CD4-positive, alpha-beta T cell treated with Interleukin-6 for 4 hours (primary cell): ENCODE data around the gene METTL21A.
"Not testable (repeated sequence)": the region's sequence is repeated elsewhere in the genome, so short reads cannot be mapped to it uniquely, and the experiment has no call there.

Source experiments
- DNase-seq: peaks from one replicate; pipeline ENCODE4 v3.0.0-alpha.2; 2020; ENCODE audit warnings: mixed read lengths

Gene METTL21A

DNA sequence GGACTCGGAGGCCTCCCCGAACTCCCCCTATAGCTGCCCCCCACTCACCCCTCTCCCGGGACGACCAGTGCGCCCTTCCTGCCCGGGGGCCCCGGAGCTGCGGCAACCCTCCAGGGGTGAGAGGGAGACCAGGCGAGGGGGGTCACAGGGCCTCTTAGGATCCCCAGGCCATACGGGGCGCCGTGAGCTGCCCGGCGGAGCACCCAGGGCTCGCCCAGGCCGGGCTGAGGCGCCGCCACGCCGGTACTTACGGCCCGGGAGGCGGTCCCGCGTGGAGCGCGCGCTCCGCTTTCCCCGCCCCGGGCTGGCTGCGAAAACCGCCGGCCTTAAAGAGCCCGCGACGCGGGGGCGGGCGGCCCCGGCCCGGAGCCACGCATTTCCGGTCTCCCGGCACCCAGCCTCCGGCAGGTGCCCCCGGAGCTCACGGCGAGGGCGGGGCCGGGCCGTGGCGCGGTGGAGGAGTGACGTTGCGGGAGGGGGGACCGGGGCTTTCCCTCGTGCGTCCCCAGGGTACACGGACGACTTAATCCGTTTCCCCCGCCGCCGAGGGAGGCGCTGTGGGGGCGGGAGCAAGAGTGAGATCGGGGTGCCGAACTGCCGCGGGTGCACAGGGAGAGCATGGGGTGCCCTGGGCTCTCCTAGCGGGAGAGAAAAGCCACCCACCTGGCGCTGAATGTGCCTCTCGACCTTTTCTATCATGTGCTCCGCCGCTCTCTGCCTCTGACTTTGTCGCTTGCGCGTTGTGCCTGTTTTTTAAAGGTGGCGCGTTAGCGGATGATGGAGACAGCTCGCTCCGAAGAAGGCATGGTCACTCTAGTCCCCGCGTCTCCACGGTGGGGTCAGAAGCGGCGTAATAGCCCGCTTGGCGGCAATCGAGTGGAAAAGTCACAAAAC lies at the start of gene METTL21A:
TSS of gene METTL21A (minus strand) at position 381 of the 894 bp plus-strand sequence. CDS start 1,019 bp downstream, outside the sequence.
- peak; percentile 96 for DNase-seq

- no peak for DNase-seq
Observed at GRCh38 chr2:207674826-207675225, 49.6 kb upstream of the METTL21A start.

- DNase-seq, result no peak
Observed at GRCh38 chr2:207674266-207674774, 49.1 kb upstream of the METTL21A start.

DNA sequence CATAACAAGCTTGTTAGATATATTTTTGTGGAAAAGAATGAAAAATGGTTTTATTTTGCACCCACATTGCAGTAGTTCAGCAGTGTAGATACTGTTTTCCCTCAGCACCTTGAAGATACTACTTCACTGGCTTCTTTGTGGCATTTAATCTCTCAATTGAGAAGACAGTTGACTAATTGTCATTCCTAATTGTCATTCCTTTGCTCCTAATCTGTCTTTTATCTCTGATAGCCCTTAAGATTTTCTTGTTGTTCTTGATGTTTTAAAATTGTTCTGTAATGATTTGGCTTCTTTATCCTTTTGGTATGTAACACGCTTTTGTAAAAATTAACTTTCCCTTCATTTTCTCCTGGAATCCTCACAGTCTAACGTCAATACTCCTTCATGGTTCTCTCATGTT lies 48.2 kb upstream of the METTL21A start:
- DNase-seq, result no peak

DNA sequence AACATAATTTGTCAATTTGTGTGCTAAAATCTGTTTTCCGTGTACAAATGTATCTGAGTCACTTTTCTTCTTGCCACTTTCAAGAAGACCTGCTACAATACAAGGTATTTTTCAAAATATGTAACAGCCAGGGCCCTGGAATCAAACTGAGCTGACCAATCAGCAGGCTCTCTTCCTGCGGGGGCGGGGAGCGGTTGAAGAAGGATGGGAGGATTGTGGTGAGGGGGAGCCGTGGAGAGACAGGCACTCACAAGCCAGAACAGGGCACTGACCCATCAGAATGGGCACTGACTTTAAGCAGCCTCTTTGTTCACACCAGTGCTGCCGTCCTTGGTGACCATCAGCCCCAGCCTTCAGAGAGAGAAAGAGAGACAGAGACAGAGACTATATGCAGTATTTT lies 45.7 kb upstream of the METTL21A start:
- no peak for DNase-seq

DNA sequence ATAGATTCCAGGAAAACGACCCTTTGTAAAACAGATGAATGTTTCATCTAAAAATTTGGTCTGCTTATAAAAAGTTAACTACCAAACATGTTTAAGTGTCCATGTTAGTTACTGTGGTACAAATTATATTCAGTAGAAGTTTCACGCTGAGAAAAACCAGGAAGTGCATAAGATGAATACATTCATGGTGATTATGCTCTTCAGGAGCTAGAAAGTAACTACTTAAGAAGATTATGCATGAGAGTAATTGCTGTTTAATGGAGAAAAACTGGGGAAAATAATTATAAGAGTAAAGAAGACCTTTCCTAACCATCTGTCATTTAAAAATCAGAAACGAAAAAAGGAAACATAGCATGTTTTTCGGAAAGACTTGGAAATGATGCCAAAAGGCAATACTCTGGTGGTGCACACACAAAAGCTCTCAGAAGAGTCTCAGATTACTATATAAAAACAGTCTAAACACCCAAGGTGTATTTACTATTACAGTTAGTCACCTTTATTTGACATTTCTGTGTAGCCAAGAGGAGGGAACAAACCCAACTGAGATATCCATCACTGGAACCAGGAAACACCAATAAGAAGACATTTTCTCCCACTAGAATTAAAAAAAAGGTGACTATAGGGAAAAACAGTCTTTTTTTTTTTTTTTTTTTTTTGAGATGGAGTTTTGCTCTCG lies 38.8 kb upstream of the METTL21A start:
- no peak for DNase-seq

GRCh38 chr2:207662203-207662602 lies 37.0 kb upstream of the METTL21A start:
- no peak for DNase-seq

GRCh38 chr2:207660994-207661393 lies 35.8 kb upstream of the METTL21A start:
- DNase-seq, result no peak

DNA sequence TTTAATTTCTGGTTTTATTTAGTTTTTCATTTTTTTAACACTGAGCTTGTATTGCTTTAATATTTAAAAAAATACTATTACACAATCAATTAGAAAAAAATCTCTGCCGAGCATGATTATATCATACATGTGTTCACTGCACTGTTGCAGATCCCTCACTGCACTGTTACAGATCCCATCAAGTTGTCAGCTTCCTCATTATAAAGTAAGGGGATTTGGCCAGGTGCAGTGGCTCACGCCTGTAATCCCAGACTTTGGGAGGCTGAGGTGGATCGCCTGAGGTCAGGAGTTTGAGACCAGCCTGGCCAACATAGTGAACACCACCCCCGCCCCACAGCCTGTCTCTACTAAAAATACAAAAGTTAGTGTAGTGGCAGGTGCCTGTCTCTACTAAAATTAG lies 33.0 kb upstream of the METTL21A start:
- DNase-seq, result no peak

- DNase-seq, result no peak
Observed at GRCh38 chr2:207655000-207655399, 29.8 kb upstream of the METTL21A start.

DNA sequence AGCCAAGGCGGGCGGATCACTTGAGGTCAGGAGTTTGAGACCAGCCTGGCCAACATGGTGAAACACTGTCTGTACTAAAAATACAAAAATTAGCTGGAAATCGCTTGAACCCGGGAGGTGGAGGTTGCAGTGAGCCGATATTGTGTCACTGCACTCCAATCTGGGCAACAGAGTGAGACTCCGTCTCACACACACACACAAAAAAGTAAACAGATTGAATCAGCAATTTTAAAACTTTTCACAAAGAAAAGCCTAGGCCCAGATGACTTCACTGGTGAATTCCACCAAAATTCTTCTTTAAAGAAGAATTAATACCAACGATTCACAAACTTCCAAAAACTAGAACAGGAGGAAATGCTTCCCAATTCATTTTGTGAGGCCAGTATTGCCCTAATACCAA lies 21.4 kb upstream of the METTL21A start:
- not testable (repeated sequence) for DNase-seq

- no peak for DNase-seq
Observed at GRCh38 chr2:207643892-207644291, 18.7 kb upstream of the METTL21A start.

- DNase-seq, result no peak
Observed at GRCh38 chr2:207640661-207641060, 15.5 kb upstream of the METTL21A start.

- no peak for DNase-seq
Observed at GRCh38 chr2:207640160-207640559, 15.0 kb upstream of the METTL21A start.

DNA sequence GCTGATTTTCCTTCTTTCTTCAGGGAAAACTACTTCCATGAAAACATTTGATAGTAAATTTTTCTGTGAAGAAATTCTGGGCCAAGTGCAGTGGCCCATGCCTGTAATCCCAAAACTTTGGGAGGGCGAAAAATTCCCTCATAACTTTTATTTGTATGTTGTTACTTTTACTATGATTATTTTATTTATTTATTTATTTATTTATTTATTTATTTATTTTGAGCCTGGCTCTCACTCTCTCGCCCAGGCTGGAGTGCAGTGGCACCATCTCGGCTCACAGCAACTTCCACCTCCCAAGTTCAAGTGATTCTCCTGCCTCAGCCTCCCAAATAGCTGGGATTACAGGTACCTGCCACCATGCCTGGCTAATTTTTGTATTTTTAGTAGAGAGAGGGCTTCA lies 14.1 kb upstream of the METTL21A start:
- not testable (repeated sequence) for DNase-seq

- DNase-seq, result no peak
Observed at GRCh38 chr2:207635468-207636200, 10.4 kb upstream of the METTL21A start.

DNA sequence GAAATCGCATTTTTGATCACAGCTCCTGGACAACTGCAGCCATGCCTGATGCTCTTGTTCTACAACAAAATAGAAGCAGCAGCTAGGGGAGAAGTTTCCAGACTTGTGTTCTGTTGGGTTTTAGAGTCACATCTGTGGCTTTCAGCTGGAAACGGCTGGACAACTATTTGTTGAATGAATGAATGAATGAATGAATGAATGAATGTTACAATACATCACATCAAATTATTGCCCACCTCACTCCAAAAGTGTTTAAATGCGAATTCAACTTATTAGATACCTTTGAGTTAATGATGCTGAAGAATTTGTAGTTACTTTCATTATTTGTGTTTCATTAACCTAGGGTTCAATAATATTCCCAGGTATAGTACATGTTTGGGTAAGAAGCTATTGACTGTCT lies 8.5 kb upstream of the METTL21A start:
- no peak for DNase-seq

DNA sequence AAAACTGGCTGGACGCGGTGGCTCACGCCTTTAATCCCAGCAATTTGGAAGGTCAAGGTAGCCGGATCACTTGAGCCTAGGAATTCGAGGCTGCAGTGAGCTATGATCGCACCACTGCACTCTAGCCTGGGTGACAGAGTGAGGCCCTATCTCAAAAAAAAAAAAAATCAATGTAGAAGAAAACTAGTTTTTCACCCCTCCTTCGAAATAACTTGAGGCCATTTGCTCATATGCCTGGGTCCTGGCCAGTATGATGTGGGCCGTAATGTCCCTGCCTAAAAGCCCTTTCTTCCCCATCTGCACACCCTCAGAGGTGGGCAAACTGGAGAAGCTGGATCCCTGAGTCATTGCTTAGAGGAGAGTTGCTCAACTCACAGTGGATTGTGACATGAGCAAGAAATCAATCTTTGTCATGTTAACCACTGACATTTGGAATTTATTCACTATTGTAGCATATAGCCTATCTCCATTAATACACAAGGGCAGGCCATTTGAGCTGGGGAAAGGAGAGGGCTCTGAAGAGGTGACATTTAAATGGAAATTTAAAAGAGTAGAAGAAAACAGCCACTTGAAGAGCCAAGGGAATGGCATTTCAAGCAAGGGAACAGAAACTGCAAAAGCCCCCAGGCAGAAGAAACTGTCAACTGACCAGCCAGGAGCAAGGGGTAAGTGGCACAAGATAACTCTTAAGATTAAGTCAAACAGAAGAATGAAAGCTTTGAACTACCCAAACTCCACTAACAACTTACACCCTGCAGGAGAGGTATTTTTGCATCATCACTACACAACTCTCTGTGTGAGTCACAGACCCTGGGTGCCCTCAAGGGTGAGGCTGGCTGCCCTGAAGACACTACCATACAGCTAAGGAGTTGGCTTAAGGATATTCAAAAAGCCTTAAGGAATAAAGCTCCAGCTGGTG lies 7.6 kb upstream of the METTL21A start:
- DNase-seq, result no peak

DNA sequence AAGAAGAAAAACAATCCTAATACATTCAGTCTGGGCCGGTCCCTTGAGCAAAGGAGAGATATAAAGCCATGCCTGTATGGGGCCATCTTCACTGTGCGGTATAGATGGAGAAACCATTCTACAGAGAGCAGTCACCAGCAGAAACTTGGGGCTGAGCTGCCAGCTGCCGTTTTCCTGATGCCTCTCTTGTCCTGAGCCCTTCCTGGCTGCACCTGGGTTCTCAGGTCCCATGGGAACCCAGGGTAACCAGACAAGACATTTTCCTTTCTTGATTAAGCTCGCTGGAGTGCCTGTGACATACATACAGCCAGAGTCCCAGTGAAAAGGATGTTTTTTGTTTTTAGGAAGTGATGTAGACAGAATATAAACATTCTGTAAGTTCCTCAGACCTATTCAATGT lies 5.3 kb upstream of the METTL21A start:
- DNase-seq, result no peak

- DNase-seq, result no peak
Observed at GRCh38 chr2:207629553-207629952, 4.4 kb upstream of the METTL21A start.

GRCh38 chr2:207624185-207625013 lies 795 bp downstream of the METTL21A start:
- peak; percentile 76 for DNase-seq
